ENCODE measurements around the gene PPME1.

The PPME1 gene

DNA sequence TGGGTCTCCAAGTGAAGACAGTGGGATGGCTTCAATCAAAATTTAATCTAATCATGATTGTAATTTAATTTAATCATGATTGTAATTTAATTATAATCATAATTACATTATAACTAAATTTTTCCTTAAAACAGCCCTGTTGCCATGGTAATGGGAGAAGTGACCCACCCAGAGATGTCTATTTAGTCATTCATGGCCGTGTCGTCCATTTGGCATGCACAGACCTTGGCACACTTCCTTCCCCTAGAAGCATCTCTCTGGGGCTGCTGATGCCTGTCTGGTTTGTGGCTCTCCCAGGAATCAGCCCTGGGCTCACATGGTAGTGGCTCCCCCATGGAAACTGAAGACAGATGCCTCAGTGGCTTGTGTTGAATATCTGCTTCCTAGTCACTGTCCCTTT, 113.4 kb downstream of the PPME1 start:
- DNase-seq: no peak

DNA sequence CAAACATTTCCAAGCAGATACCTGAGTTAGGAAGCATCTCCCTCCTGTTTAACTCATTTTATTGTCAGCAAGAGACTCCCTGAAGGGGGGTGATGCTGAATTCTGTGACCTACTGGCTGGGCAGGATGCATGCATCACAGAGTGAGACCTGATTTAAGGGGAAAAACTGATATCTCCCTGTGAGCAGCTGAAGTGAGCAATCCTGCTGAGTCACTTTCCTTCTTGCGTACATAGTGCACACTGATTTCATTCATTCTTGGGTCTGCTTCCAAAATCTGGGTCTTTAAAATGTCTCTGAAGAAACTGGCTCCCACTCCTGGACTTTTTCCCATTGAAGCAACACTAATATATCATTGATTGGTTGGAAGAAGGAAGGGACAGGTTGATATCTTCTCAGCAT, 117.1 kb downstream of the PPME1 start:
- DNase-seq: no peak

DNA sequence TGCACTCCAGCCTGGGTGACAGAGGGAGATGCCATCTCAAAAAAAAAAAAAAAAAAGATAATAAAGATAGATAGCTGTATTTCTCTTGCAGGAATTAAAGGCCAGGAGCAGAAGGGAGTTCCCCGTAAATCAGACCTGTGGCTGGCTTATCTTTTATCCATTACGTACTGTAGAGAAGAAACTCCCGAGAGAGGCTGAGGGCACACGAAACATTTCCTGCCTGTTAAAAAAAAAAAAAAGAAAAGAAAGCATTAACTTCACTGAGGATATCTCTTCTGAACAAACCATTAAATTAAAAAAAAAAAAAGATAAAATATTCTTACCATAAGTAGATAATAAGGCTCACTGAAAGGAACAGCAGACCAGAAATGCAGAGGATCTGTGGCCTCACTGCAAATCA, 117.8 kb downstream of the PPME1 start:
- DNase-seq: no peak

DNA sequence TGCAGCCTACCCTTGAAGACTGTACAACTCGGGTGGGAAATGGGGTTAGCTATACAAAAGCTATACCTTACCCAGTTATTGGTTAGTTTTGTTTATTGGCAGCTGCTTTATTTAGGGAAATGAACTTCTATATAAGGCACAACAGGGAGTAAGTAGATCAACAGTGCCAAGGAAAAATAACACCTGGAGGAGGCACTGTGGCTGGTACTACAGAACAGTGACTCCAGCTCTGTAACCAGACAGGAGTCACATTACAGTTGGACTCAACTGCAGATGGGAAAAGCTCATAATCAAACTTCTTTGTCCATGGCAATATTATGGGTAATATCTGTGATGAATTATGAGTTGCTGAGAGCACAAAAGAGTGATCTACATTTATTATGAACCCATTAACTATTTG, 126.4 kb downstream of the PPME1 start:
- no peak for DNase-seq

DNA sequence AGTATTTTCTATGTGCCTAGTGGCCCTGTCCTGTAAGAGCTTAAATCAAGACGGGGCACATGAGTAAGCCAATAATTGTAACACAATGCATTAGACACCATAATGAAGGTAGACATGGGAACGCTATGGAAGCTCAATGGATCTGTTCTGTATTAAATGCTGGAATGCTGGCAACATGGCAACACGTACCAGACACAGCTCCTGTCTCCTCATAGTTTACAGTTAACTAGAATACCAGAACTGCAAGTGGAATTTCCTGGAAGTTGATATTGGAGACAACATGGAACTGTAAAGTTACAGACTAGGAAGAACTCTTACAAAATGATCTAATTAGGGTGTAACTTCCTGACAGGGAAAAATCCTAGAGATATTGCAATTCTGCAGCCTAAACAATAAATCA, 127.9 kb downstream of the PPME1 start:
- DNase-seq: no peak
